GM18519 (cell line): ENCODE results near the gene KRT10.
"Not testable (repeated sequence)": the region's sequence is repeated elsewhere in the genome, so short reads cannot be mapped to it uniquely, and the experiment has no call there.

Experiments
- ATAC-seq: cut with Tn5 transposase; IDR thresholded peaks from one replicate; pipeline ENCODE4 v1.9.1; 2021; ENCODE audit warnings: mild to moderate bottlenecking, moderate library complexity; ENCODE audit not compliant: unreplicated experiment, low FRiP score

The KRT10 gene

GRCh38 chr17:40836020-40836419 lies 13.6 kb upstream of the KRT10 start:
- ATAC-seq: no peak

- ATAC-seq: no peak
Measured at GRCh38 chr17:40833882-40834281, 11.5 kb upstream of the KRT10 start.

GRCh38 chr17:40832840-40833239 lies 10.4 kb upstream of the KRT10 start:
- no peak for ATAC-seq

GRCh38 chr17:40830085-40830776 lies 7.8 kb upstream of the KRT10 start:
- ATAC-seq: no peak

- ATAC-seq: no peak
Measured at GRCh38 chr17:40828454-40829044, 6.1 kb upstream of the KRT10 start.

- no peak for ATAC-seq
Measured at GRCh38 chr17:40827746-40828453, 5.5 kb upstream of the KRT10 start.

GRCh38 chr17:40825599-40825998 lies 3.2 kb upstream of the KRT10 start:
- ATAC-seq: no peak

- no peak for ATAC-seq
Measured at GRCh38 chr17:40824015-40824832, 1.8 kb upstream of the KRT10 start.

- ATAC-seq: no peak
Measured at GRCh38 chr17:40821536-40821935, 878 bp downstream of the KRT10 start.

- ATAC-seq: no peak
Measured at GRCh38 chr17:40820228-40820838, 2.1 kb downstream of the KRT10 start.

- ATAC-seq: no peak
Measured at GRCh38 chr17:40819528-40820125, 2.8 kb downstream of the KRT10 start.

- no peak for ATAC-seq
Measured at GRCh38 chr17:40818733-40819527, 3.5 kb downstream of the KRT10 start.

- ATAC-seq: no peak
Measured at GRCh38 chr17:40818343-40818732, 4.1 kb downstream of the KRT10 start.

GRCh38 chr17:40817103-40817682 lies 5.2 kb downstream of the KRT10 start:
- no peak for ATAC-seq

GRCh38 chr17:40816569-40816968 lies 5.8 kb downstream of the KRT10 start:
- ATAC-seq: no peak

- no peak for ATAC-seq
Measured at GRCh38 chr17:40815381-40815780, 7.0 kb downstream of the KRT10 start.

GRCh38 chr17:40814657-40815056 lies 7.8 kb downstream of the KRT10 start:
- ATAC-seq: not testable (repeated sequence)

GRCh38 chr17:40813804-40814203 lies 8.6 kb downstream of the KRT10 start:
- ATAC-seq: no peak

- ATAC-seq: no peak
Measured at GRCh38 chr17:40812639-40813038, 9.8 kb downstream of the KRT10 start.
